Heart left ventricle (tissue), 16 donors: ENCODE data around the gene PTPN7. TPM values are rescaled to one million over a fixed set of nuclear protein-coding genes. Genes with fewer than 3 reads are reported as not detected.

Experiments used
- ATAC-seq, 4 donors: fragments of 200-7000 bp; cut with Tn5 transposase; one replicate each; pipeline ENCODE4 v1.9.1; 2020 to 2022; ENCODE audit warnings: moderate library complexity in 4 of 4, mild to moderate bottlenecking in 3 of 4, moderate number of reproducible peaks in 1 of 4
- DNase-seq, 5 donors: peaks; one replicate each; pipeline ENCODE4 v3.0.0-alpha.2; 2020
- H3K27ac ChIP-seq, 12 donors: fragments of 200-600 bp; sonication (generic) in 4 of 12; one replicate each; pipeline versions ENCODE4 v1.5.0 to v1.8.0; 2016 to 2022; ENCODE audit warnings: mild to moderate bottlenecking in 2 of 12
- H3K27me3 ChIP-seq, 9 donors: fragments of 200-600 bp; sonication (generic) in 2 of 9; one replicate each; pipeline versions ENCODE4 v1.5.1 to v1.8.0; 2016 to 2022; ENCODE audit warnings: mild to moderate bottlenecking in 3 of 9
- H3K36me3 ChIP-seq, 9 donors: fragments of 200-600 bp; sonication (generic) in 2 of 9; one replicate each; pipeline versions ENCODE4 v1.5.0 to v1.8.0; 2018 to 2022; ENCODE audit warnings: mild to moderate bottlenecking in 2 of 9
- H3K4me1 ChIP-seq, 12 donors: fragments of 200-600 bp; sonication (generic) in 4 of 12; one replicate each; pipeline versions ENCODE4 v1.5.0 to v1.8.0; 2016 to 2022; ENCODE audit warnings: mild to moderate bottlenecking in 3 of 12
- H3K4me3 ChIP-seq, 12 donors: fragments of 200-600 bp; sonication (generic) in 4 of 12; one replicate each; pipeline versions ENCODE4 v1.5.0 to v1.8.0; 2017 to 2022; ENCODE audit warnings: mild to moderate bottlenecking in 9 of 12, moderate library complexity in 4 of 12
- H3K9me3 ChIP-seq, 12 donors: fragments of 200-600 bp; sonication (generic) in 4 of 12; one replicate each; pipeline versions ENCODE4 v1.5.0 to v1.8.0; 2016 to 2022; ENCODE audit warnings: mild to moderate bottlenecking in 1 of 12
- POLR2A ChIP-seq, 2 donors: fragments of 450-650 bp; IDR thresholded peaks; one replicate each; pipeline ENCODE4 v1.6.1; 2017; ENCODE audit warnings: antibody characterized with exemption in 2 of 2, mild to moderate bottlenecking in 2 of 2, moderate library complexity in 2 of 2
- WGBS, 4 donors: extraction: QIAGEN DNeasy Blood & Tissue Kit in 2 of 4; methylation state at CpG; one replicate each; pipeline versions ENCODE4 v1.1.5 to v1.1.7; 2013 to 2018; 5-methylcytosine and 5-hydroxymethylcytosine counted together
- intact Hi-C, 10 donors: fragments of 100-400 bp; cut with DNase I; formaldehyde crosslinking; loops; one replicate each; pipeline versions ENCODE4 v1.11.1 to v1.14.2; 2022
- polyA plus RNA-seq, 2 donors: library from polyadenylated mRNA; stranded (reverse); fragments of 200-250 nt; gene quantifications; one replicate each; pipeline ENCODE4 v1.2.3, GENCODE V29; 2013
- total RNA-seq, 9 donors: library from RNA; depleted of rRNA in 2 of 9; stranded (reverse); fragments of >200 nt in 2 of 9; fragmentation: NEBNext Ultra II Directional in 3 of 9; extraction: Animal tissue kit (Norgen Biotek cat#: 25700) in 3 of 9; gene quantifications; one replicate each; pipeline versions ENCODE4 v1.1.0 to v1.2.4, GENCODE V29; 2016 to 2023
- TF ChIP-seq, protein P1 (sequence below), 12 donors: fragments of 200-600 bp; sonication (generic) in 4 of 12; IDR thresholded peaks; one replicate each; pipeline versions ENCODE4 v1.5.0 to v1.8.0; 2018 to 2022; ENCODE audit warnings: antibody characterized with exemption in 12 of 12, mild to moderate bottlenecking in 5 of 12
- donor health status: ischemic (EF 13 %, LVEDD 7.1; RV severe dilation, severe dysfunction).
- donor health status: healthy with polysubstance abuse.
- donor health status: DM: no; HTN: yes; CAD: no.
- donor health status: DM: no; HTN: no; CAD: no.
- donor health status: ischemic (EF 25% LVEDD 6.9; RV normal size, moderate dysfunction).
- donor health status: ischemic (EF 25% LVEDD 5.7; RV mildly dilated, moderate dysfunction).
- donor health status: healthy.
- donor health status: DM: yes; HTN: yes; CAD: no.
- donor health status: ischemic (EF 35%, LVEDD 5.7; RV mildly dilated, moderate dysfunction).
- donor health status: nonischemic (EF 11% LVEDD 7.7; RV severe dilation, severe dysfunction).
- donor health status: DM: yes; HTN: yes; CAD: no.
- donor health status: PGD.
- donor health status: ischemic (EF 29% LVEDD 5.4; RV normal size, mild dysfunction).
- donor health status: nonischemic (EF 23%, LVEDD 6.1; RV moderate dilation, normal function).

The PTPN7 gene
- total and polyA plus RNA-seq, 11 donors = 0.19 to 10.3 (median 0.55) TPM; not detected in 1

DNA sequence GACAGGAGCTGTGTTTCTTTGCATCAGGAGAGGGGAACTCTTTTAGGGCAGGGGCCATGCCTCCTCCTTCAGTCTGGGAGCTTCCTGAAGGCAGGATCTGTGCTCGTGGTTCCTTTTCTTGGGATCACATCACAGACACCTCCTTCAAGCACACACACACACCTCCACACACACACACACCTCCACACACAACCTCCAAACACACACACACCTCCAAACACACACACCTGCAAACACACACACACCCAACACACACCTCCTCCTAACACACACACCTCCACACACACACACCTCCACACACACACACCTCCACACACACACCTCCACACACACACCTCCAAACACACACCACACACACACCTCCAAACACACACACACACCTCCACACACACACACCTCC lies 43.7 kb upstream of the PTPN7 start:
- Histone ChIP-seq H3K9me3 (no peaks in the 10 kb centered on the region), H3K36me3 (no peaks in the 10 kb centered on the region), H3K27ac (no peak overlapping the region), H3K27me3 (peaks cover 0 to 5% (median 0%) of the 10 kb centered on the region in 9 donors), H3K4me1 (peaks cover 0 to 37% (median 13%) of the 10 kb centered on the region in 12 donors), H3K4me3 (no peak overlapping the region)
- DNase-seq = no peak
- intact Hi-C loops = loop anchor here in 1 of 10 donors (5.0 kb wide), 1 partner anchor 83 kb away; no protein-coding TSS in a partner anchor
- 30 to 64% (median 58%) methylated on average over 1 of the region's 1 CpG for WGBS, 4 donors
- TF ChIP-seq, protein P1, sequence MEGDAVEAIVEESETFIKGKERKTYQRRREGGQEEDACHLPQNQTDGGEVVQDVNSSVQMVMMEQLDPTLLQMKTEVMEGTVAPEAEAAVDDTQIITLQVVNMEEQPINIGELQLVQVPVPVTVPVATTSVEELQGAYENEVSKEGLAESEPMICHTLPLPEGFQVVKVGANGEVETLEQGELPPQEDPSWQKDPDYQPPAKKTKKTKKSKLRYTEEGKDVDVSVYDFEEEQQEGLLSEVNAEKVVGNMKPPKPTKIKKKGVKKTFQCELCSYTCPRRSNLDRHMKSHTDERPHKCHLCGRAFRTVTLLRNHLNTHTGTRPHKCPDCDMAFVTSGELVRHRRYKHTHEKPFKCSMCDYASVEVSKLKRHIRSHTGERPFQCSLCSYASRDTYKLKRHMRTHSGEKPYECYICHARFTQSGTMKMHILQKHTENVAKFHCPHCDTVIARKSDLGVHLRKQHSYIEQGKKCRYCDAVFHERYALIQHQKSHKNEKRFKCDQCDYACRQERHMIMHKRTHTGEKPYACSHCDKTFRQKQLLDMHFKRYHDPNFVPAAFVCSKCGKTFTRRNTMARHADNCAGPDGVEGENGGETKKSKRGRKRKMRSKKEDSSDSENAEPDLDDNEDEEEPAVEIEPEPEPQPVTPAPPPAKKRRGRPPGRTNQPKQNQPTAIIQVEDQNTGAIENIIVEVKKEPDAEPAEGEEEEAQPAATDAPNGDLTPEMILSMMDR (IDR thresholded peaks at IDR 0.05) = no peak
- TF ChIP-seq POLR2A (IDR thresholded peaks at IDR 0.05) = no peak
- no peak for ATAC-seq

DNA sequence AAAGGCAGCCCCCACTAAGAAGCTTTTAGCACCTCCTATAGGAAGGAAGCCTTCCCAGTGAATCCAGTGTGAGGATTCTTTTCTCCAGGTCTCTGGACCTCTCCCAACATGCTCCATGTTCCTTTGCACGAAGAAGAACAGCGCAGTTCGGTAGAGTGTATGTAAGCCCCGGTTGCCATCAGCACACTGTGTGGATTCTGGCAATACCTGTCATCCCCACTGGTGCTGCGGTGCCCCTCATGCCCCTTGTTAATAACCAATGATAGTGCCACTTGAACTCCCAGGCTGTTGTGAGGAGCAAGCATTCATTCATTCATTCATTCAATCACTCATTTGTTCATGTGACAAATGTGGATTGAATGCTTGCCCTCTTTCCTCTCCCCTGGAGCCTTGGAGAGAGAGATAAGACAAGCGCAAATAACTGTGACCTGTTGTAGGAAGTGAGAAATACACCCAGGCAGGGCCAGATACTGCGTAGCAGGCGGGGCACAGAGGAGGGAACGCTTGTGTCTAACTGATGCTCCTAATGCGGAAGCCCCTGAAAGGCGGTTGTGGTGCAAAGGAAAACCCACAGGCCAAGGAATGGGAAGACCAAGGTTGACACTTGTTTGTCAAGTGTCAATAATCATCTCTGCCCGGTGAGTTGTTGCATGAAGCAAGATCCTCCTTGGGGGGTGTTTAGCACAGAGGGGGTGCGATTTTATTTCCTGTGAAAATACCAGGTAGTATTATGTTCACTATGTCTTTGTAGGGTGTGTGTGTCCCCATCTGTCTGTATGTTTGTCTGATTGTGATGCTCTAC lies 43.0 kb upstream of the PTPN7 start:
- peaks cover 0 to 38% (median 14%) of the 10 kb centered on the region in 12 donors for H3K4me1 ChIP-seq
- H3K27ac ChIP-seq = peak overlapping the region in 5 of 12 donors; percentile 2 to 83 (median 83)
- intact Hi-C loops = loop anchor here in 1 of 10 donors (5.0 kb wide), 1 partner anchor 84 kb away; no protein-coding TSS in a partner anchor
- H3K27me3 ChIP-seq = peaks cover 0 to 6% (median 0%) of the 10 kb centered on the region in 9 donors
- H3K4me3 ChIP-seq = no peak overlapping the region
- H3K9me3 ChIP-seq = no peaks in the 10 kb centered on the region
- H3K36me3 ChIP-seq = no peaks in the 10 kb centered on the region
- no peak for DNase-seq
- WGBS, 4 donors = 65 to 79% (median 69%) methylated on average over 13 of the region's 13 CpGs
- no peak for ATAC-seq
- TF ChIP-seq, protein P1 (IDR thresholded peaks at IDR 0.05) = no peak
- no peak for TF ChIP-seq POLR2A (IDR thresholded peaks at IDR 0.05)

DNA sequence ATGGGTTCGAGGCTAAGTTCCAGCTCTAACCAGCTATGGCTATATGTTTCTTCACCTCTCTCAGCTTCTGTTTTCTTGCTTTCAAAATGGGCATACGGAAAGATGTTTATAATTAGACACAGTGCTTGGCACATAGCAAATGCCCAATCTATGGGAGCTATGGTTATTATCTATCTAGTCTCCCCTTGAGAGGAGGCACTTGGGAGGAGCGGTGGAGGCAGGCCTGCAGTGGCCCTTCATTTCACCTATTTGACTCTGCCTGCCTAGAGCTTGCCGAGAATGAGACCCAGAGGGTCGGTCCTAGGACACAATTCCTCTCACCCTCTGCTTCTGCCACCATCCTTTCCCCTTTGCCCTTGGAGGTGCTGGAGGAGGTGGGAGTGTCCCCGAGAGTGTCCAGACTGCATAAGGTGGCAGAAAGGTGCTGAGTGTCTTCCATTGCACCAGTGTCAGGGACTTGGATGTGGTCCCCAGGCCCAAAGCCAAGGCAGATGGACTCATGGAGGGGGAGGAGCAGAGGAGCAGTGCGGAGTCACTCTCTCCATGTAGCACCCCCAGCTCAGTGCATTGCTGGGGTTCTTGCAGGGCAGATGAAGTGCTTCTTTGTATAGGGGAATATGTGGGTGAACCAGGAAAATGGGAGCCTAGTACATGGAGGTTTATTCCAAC lies 42.2 kb upstream of the PTPN7 start:
- 43 to 57% (median 53%) methylated on average over 7 of the region's 7 CpGs for WGBS, 4 donors
- peak in 2 of 5 donors; percentile 66 to 72 for DNase-seq
- TF ChIP-seq, protein P1 (IDR thresholded peaks at IDR 0.05) = no peak
- no peak for TF ChIP-seq POLR2A (IDR thresholded peaks at IDR 0.05)
- intact Hi-C loops = loop anchor here in 1 of 10 donors (5.0 kb wide), 1 partner anchor 85 kb away; no protein-coding TSS in a partner anchor
- H3K27ac ChIP-seq = peak overlapping the region in 8 of 12 donors; percentile 2 to 83 (median 47)
- H3K4me1 ChIP-seq = peaks cover 0 to 38% (median 14%) of the 10 kb centered on the region in 12 donors
- no peaks in the 10 kb centered on the region for H3K36me3 ChIP-seq
- peaks cover 0 to 6% (median 0%) of the 10 kb centered on the region in 9 donors for H3K27me3 ChIP-seq
- H3K9me3 ChIP-seq = no peaks in the 10 kb centered on the region
- no peak overlapping the region for H3K4me3 ChIP-seq
- ATAC-seq = peak; percentile 52 to 71 (median 60)

DNA sequence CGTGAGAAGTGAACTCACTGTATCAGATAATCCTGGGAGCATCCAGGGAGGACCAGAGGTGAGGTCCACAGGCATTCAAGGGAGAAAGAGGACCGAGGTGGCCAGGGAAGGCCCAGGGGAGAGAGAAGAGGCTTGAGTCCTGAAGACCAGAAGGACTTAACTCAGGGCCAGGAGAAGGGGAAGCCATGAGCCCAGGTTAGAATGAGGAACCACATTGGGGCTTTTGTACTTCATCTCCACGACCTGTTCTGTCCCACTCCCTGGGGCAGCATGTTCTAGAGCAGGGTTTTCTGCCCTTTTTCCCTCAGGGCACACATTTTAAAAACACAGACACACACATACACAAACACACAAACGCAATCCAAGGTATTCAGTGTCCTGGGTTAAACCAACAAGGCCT lies 41.6 kb upstream of the PTPN7 start:
- 57 to 66% (median 63%) methylated on average over 4 of the region's 4 CpGs for WGBS, 4 donors
- DNase-seq (no peak), ATAC-seq (no peak)
- no peaks in the 10 kb centered on the region for H3K36me3 ChIP-seq
- no peak for TF ChIP-seq POLR2A (IDR thresholded peaks at IDR 0.05)
- TF ChIP-seq, protein P1 (IDR thresholded peaks at IDR 0.05) = no peak
- H3K4me1 ChIP-seq = peaks cover 0 to 38% (median 14%) of the 10 kb centered on the region in 12 donors
- no peak overlapping the region for H3K4me3 ChIP-seq
- no peaks in the 10 kb centered on the region for H3K9me3 ChIP-seq
- peak overlapping the region in 7 of 12 donors; percentile 15 to 83 (median 53) for H3K27ac ChIP-seq
- intact Hi-C loops = loop anchor here in 1 of 10 donors (5.0 kb wide), 1 partner anchor 85 kb away; no protein-coding TSS in a partner anchor
- H3K27me3 ChIP-seq = peaks cover 0 to 6% (median 0%) of the 10 kb centered on the region in 9 donors
